Spinal cord (tissue), 10 donors: ENCODE measurements around the gene GIT2. TPM values are rescaled to one million over a fixed set of nuclear protein-coding genes. Genes with fewer than 3 reads are reported as not detected.

Source experiments
- DNase-seq, 6 donors: peaks; one replicate each; pipeline versions ENCODE4 v3.0.0 to v3.0.0-alpha.2; 2013 to 2015; ENCODE audit warnings: low spot score in 6 of 6, low read depth in 4 of 6
- H3K27ac ChIP-seq: one replicate; pipeline ENCODE4 v1.5.1; 2013; ENCODE audit warnings: low read depth, low read length, control low read depth
- H3K27me3 ChIP-seq: one replicate; pipeline ENCODE4 v1.6.1; 2013; ENCODE audit warnings: low read length; ENCODE audit not compliant: control insufficient read depth, insufficient read depth
- H3K36me3 ChIP-seq: one replicate; pipeline ENCODE4 v1.6.1; 2013; ENCODE audit warnings: low read length; ENCODE audit not compliant: control insufficient read depth, insufficient read depth
- H3K4me1 ChIP-seq: one replicate; pipeline ENCODE4 v1.6.1; 2013; ENCODE audit warnings: low read length; ENCODE audit not compliant: control insufficient read depth, insufficient read depth
- H3K4me3 ChIP-seq: one replicate; pipeline ENCODE4 v1.5.1; 2013; ENCODE audit warnings: low read depth, low read length, control low read depth
- H3K9me3 ChIP-seq: one replicate; pipeline ENCODE4 v1.6.1; 2013; ENCODE audit warnings: low read length; ENCODE audit not compliant: control insufficient read depth, insufficient read depth
- WGBS: methylation state at CpG from one replicate; pipeline ENCODE4 v1.1.5; 2013; ENCODE audit warnings: missing lambda C conversion rate; ENCODE audit not compliant: insufficient coverage; 5-methylcytosine and 5-hydroxymethylcytosine counted together
- polyA plus RNA-seq, 2 donors: library from polyadenylated mRNA; unstranded; fragments of 120-200 nt; gene quantifications; one replicate each; pipeline ENCODE4 v1.2.1, GENCODE V29; 2013; ENCODE audit not compliant: insufficient read length in 2 of 2
- total RNA-seq, 2 donors: library from RNA; depleted of rRNA in 1 of 2; stranded (reverse); fragments of 120-200 nt in 1 of 2; fragments of >200 nt in 1 of 2; gene quantifications; one replicate each; pipeline versions ENCODE4 v1.2.3 to v1.2.4, GENCODE V29; 2013 to 2014
- donor health status: healthy.

GIT2 gene
- total and polyA plus RNA-seq, 4 donors = 41.5 to 52.8 (median 47.6) TPM

GRCh38 chr12:109920261-109920780 lies 75.8 kb downstream of the GIT2 start:
- DNase-seq = no peak
- Histone ChIP-seq H3K4me1 (no peaks in the 10 kb centered on the region), H3K9me3 (no peaks in the 10 kb centered on the region), H3K27me3 (no peaks in the 10 kb centered on the region), H3K36me3 (peaks cover 48% of the 10 kb centered on the region), H3K27ac (no peak overlapping the region), H3K4me3 (no peak overlapping the region)
- WGBS = 83% methylated on average over 11 of the region's 11 CpGs

- H3K27ac ChIP-seq = no peak overlapping the region
- DNase-seq = no peak
- H3K9me3 ChIP-seq = no peaks in the 10 kb centered on the region
- H3K36me3 ChIP-seq = peaks cover 51% of the 10 kb centered on the region
- H3K4me3 ChIP-seq = no peak overlapping the region
- H3K4me1 ChIP-seq = no peaks in the 10 kb centered on the region
- no peaks in the 10 kb centered on the region for H3K27me3 ChIP-seq
- WGBS = 93% methylated on average over 5 of the region's 10 CpGs
Observed at GRCh38 chr12:109919456-109919855, 76.7 kb downstream of the GIT2 start.

GRCh38 chr12:109916045-109916444 lies 80.1 kb downstream of the GIT2 start:
- no peaks in the 10 kb centered on the region for H3K27me3 ChIP-seq
- H3K4me3 ChIP-seq = no peak overlapping the region
- H3K27ac ChIP-seq = no peak overlapping the region
- H3K9me3 ChIP-seq = no peaks in the 10 kb centered on the region
- WGBS = 100% methylated on average over 3 of the region's 4 CpGs
- peaks cover 66% of the 10 kb centered on the region for H3K36me3 ChIP-seq
- no peaks in the 10 kb centered on the region for H3K4me1 ChIP-seq
- no peak for DNase-seq

DNA sequence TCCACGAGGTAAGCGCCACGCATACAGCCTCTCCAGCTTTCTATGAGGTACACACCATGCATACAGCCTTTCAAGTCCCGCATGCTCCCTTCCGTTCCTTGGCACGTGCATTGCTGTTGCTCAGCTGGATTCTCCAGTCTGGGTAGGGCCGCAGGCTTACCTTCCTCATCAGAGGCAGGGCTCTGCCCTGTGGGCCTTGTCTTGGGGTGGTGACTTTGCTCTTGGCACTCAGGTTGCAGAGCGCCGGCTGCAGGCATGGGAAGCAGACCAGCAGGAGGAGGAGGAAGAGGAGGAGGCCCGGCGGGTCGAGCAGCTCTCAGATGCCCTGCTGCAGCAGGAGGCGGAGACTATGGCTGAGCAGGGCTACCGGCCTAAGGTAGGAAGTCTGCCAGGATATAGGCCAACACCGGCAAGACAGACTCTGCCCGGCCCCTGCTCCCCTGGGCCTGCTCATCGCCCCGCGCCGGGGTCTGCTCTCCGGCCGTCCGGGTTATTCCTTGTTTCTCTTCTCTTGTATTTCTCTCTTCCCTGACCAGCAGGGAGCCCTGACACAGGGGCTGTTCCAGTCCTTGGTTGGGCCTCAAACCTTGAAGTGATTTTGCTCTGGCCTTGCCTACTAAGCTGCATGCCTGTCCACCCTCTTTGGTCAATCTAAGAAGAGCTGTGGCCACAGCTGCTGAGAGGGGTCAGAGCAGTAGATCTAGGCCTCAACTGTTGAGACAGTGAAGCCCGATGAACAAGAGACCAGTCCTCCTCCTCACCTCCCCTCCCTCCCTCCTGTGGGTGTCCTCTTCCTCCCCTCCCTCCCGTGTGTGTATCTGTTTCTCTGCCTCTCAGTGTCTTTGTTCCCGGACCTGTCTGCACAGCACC lies 80.8 kb downstream of the GIT2 start:
- no peak overlapping the region for H3K4me3 ChIP-seq
- 90% methylated on average over 22 of the region's 26 CpGs for WGBS
- peaks cover 70% of the 10 kb centered on the region for H3K36me3 ChIP-seq

DNA sequence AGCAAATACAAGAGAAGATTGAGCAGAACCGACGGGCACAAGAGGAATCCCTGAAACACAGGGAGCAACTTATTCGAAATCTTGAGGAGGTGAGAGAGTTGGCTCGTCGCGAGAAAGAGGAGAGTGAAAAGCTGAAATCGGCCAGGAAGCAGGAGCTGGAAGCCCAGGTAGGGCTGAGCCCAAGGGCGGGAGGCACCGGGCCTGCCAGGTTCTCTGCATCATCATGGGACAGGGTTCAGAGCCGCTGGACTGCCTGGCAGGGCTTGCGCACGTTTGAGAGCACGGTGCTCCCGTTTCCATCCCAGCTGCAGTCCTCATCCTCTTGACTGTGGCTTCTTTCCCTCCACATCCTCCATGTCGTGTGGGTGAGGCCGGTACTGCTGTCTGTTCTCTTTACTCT lies 81.7 kb downstream of the GIT2 start:
- H3K27me3 ChIP-seq = no peaks in the 10 kb centered on the region
- peaks cover 76% of the 10 kb centered on the region for H3K36me3 ChIP-seq
- H3K9me3 ChIP-seq = no peaks in the 10 kb centered on the region
- DNase-seq = no peak
- no peak overlapping the region for H3K4me3 ChIP-seq
- 95% methylated on average over 16 of the region's 16 CpGs for WGBS
- H3K4me1 ChIP-seq = no peaks in the 10 kb centered on the region
- no peak overlapping the region for H3K27ac ChIP-seq

More for the DNA sequence above, 80.8 kb downstream of the GIT2 start:
- H3K27ac ChIP-seq = no peak overlapping the region
- H3K4me1 ChIP-seq = no peaks in the 10 kb centered on the region
- no peak for DNase-seq
- no peaks in the 10 kb centered on the region for H3K27me3 ChIP-seq
- no peaks in the 10 kb centered on the region for H3K9me3 ChIP-seq

GRCh38 chr12:109912855-109913321 lies 83.3 kb downstream of the GIT2 start:
- Histone ChIP-seq H3K4me3 (no peak overlapping the region), H3K4me1 (no peaks in the 10 kb centered on the region), H3K9me3 (no peaks in the 10 kb centered on the region), H3K36me3 (peaks cover 75% of the 10 kb centered on the region), H3K27me3 (no peaks in the 10 kb centered on the region), H3K27ac (no peak overlapping the region)
- DNase-seq = no peak
- 71% methylated on average over 11 of the region's 12 CpGs for WGBS

DNA sequence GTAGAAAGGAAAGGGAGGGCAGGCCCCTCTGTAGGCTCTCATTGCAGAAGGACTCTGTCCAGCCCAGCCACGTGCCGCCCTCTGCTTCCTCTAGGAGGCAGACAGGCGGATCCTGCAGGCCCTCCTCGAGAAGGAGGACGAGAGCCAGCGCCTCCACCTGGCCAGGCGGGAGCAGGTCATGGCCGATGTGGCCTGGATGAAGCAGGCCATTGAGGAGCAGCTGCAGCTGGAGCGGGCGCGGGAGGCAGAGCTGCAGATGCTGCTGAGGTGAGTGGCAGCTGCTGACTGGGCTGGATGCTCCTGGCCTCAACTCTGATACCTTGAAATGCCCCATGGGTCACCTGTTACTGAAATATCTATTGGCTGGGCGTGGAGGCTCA lies 85.2 kb downstream of the GIT2 start:
- no peaks in the 10 kb centered on the region for H3K9me3 ChIP-seq
- no peak overlapping the region for H3K4me3 ChIP-seq
- peaks cover 86% of the 10 kb centered on the region for H3K36me3 ChIP-seq
- no peaks in the 10 kb centered on the region for H3K4me1 ChIP-seq
- H3K27ac ChIP-seq = no peak overlapping the region
- H3K27me3 ChIP-seq = no peaks in the 10 kb centered on the region
- whole genome bisulfite sequencing = 54% methylated on average over 12 of the region's 12 CpGs
- DNase-seq = no peak

- DNase-seq = no peak
- H3K9me3 ChIP-seq = no peaks in the 10 kb centered on the region
- H3K27ac ChIP-seq = no peak overlapping the region
- H3K36me3 ChIP-seq = peaks cover 81% of the 10 kb centered on the region
- WGBS = 100% methylated on average over 2 of the region's 8 CpGs
- no peak overlapping the region for H3K4me3 ChIP-seq
- H3K27me3 ChIP-seq = no peaks in the 10 kb centered on the region
- H3K4me1 ChIP-seq = no peaks in the 10 kb centered on the region
Observed at GRCh38 chr12:109910254-109910968, 85.8 kb downstream of the GIT2 start.

GRCh38 chr12:109905301-109905700 lies 90.9 kb downstream of the GIT2 start:
- no peaks in the 10 kb centered on the region for H3K27me3 ChIP-seq
- H3K4me1 ChIP-seq = peaks cover 11% of the 10 kb centered on the region
- H3K36me3 ChIP-seq = peaks cover 64% of the 10 kb centered on the region
- DNase-seq = no peak
- WGBS = 95% methylated on average over 8 of the region's 10 CpGs
- H3K9me3 ChIP-seq = no peaks in the 10 kb centered on the region
- no peak overlapping the region for H3K4me3 ChIP-seq
- no peak overlapping the region for H3K27ac ChIP-seq
